NB4 (cell line): ENCODE data around the gene LMCD1.

Source experiments
- DNase-seq: peaks from one replicate; pipeline ENCODE4 v3.0.0; 2010; ENCODE audit warnings: low read depth
- H3K4me3 ChIP-seq: one replicate; pipeline ENCODE4 v1.5.1; 2011; ENCODE audit warnings: mild to moderate bottlenecking, low read depth, low read length, moderate library complexity
- CTCF ChIP-seq: IDR thresholded peaks from one replicate; pipeline ENCODE4 v1.5.1; 2012; ENCODE audit warnings: low read depth, low read length
- MAX ChIP-seq: IDR thresholded peaks from 2 replicates; pipeline ENCODE4 v1.6.1; 2011; ENCODE audit warnings: low read depth, low read length
- MYC ChIP-seq: IDR thresholded peaks from 2 replicates; pipeline ENCODE4 v1.6.1; 2011; ENCODE audit warnings: low read depth, low read length
- POLR2A ChIP-seq: IDR thresholded peaks from 2 replicates; pipeline ENCODE4 v1.6.1; 2011; ENCODE audit warnings: mild to moderate bottlenecking; ENCODE audit not compliant: insufficient read length; ENCODE audit errors: extremely low read depth

The LMCD1 gene

GRCh38 chr3:8474991-8475390 is 26.6 kb upstream of the LMCD1 start:
- no peak overlapping the region for H3K4me3 ChIP-seq
- TF ChIP-seq MAX = no peak
- TF ChIP-seq CTCF = no peak
- no peak for DNase-seq

GRCh38 chr3:8480699-8481098 is 20.9 kb upstream of the LMCD1 start:
- TF ChIP-seq MYC (no peak), POLR2A (no peak), CTCF (no peak), MAX (no peak)
- no peak for DNase-seq
- H3K4me3 ChIP-seq = no peak overlapping the region

- no peak for DNase-seq
- H3K4me3 ChIP-seq = no peak overlapping the region
- TF ChIP-seq MAX = no peak
- TF ChIP-seq POLR2A = no peak
- TF ChIP-seq MYC = no peak
- TF ChIP-seq CTCF = no peak
Measured at GRCh38 chr3:8481380-8481779, 20.2 kb upstream of the LMCD1 start.

GRCh38 chr3:8482263-8482662 is 19.4 kb upstream of the LMCD1 start:
- no peak for DNase-seq
- H3K4me3 ChIP-seq = no peak overlapping the region
- TF ChIP-seq POLR2A (no peak), MAX (no peak), CTCF (no peak), MYC (no peak)

GRCh38 chr3:8482960-8483665 is 18.5 kb upstream of the LMCD1 start:
- no peak for DNase-seq
- no peak for TF ChIP-seq POLR2A
- TF ChIP-seq MYC = no peak
- TF ChIP-seq MAX = no peak

GRCh38 chr3:8484409-8485140 is 17.0 kb upstream of the LMCD1 start:
- TF ChIP-seq POLR2A (no peak), MYC (no peak), CTCF (no peak), MAX (no peak)
- no peak overlapping the region for H3K4me3 ChIP-seq
- DNase-seq = no peak

More at GRCh38 chr3:8482960-8483665, 18.5 kb upstream of the LMCD1 start:
- H3K4me3 ChIP-seq = no peak overlapping the region
